KMS-11 (cell line): Measurements from ENCODE around the gene PTPRU.

Experiments used
- H2AFZ ChIP-seq: fragments of 200-600 bp; sonication (generic); 2 replicates; pipeline ENCODE4 v1.6.1; 2016; ENCODE audit warnings: antibody characterized with exemption, mixed run types, low read depth
- H3K27ac ChIP-seq: fragments of 200-600 bp; sonication (generic); 2 replicates; pipeline ENCODE4 v1.6.1; 2016; ENCODE audit warnings: mild to moderate bottlenecking, mixed run types
- H3K27me3 ChIP-seq: fragments of 200-600 bp; sonication (generic); 2 replicates; pipeline ENCODE4 v1.6.1; 2017; ENCODE audit warnings: mild to moderate bottlenecking, low read depth, mixed run types, moderate library complexity; ENCODE audit not compliant: insufficient read depth
- H3K36me3 ChIP-seq: fragments of 200-600 bp; sonication (generic); 2 replicates; pipeline ENCODE4 v1.6.1; 2017; ENCODE audit warnings: mild to moderate bottlenecking, mixed run types; ENCODE audit not compliant: insufficient read depth
- H3K4me1 ChIP-seq: fragments of 200-600 bp; sonication (generic); 2 replicates; pipeline ENCODE4 v1.6.1; 2016; ENCODE audit warnings: mild to moderate bottlenecking, low read depth, mixed run types; ENCODE audit not compliant: poor library complexity, severe bottlenecking
- H3K4me2 ChIP-seq: fragments of 200-600 bp; sonication (generic); 2 replicates; pipeline ENCODE4 v1.7.0; 2016; ENCODE audit warnings: mild to moderate bottlenecking, mixed run types
- H3K4me3 ChIP-seq: fragments of 200-600 bp; sonication (generic); IDR thresholded peaks from 2 replicates; pipeline ENCODE4 v1.6.1; 2017; ENCODE audit warnings: low read depth, low read length, mixed read lengths; ENCODE audit not compliant: insufficient read depth
- H3K79me2 ChIP-seq: fragments of 200-600 bp; sonication (generic); 2 replicates; pipeline ENCODE4 v1.6.1; 2016; ENCODE audit warnings: low read depth, mixed run types; ENCODE audit not compliant: insufficient read depth
- H3K9ac ChIP-seq: fragments of 200-600 bp; sonication (generic); 2 replicates; pipeline ENCODE4 v1.6.1; 2016; ENCODE audit warnings: mild to moderate bottlenecking, mixed run types
- H4K20me1 ChIP-seq: fragments of 200-600 bp; sonication (generic); 2 replicates; pipeline ENCODE4 v1.6.1; 2016; ENCODE audit warnings: mild to moderate bottlenecking, mixed run types; ENCODE audit not compliant: insufficient read depth
- CTCF ChIP-seq: fragments of 200-600 bp; sonication (generic); conservative IDR thresholded peaks from 2 replicates; pipeline ENCODE4 v1.6.1; 2017; ENCODE audit warnings: low read depth, mild to moderate bottlenecking, antibody characterized with exemption, low read length, moderate library complexity, mixed read lengths

Gene PTPRU

GRCh38 chr1:29346576-29346975, 110.3 kb downstream of the PTPRU start:
- Histone ChIP-seq H2AFZ (no peak overlapping the region), H3K4me2 (no peak overlapping the region), H3K4me1 (no peaks in the 10 kb centered on the region), H3K27ac (no peak overlapping the region), H3K4me3 (no peak overlapping the region), H3K79me2 (no peaks in the 10 kb centered on the region), H3K9ac (no peak overlapping the region), H3K36me3 (no peaks in the 10 kb centered on the region), H4K20me1 (no peaks in the 10 kb centered on the region), H3K27me3 (peaks cover 35% of the 10 kb centered on the region)
- TF ChIP-seq CTCF, result no peak

- H3K4me2 ChIP-seq, result no peak overlapping the region
- no peak overlapping the region for H3K9ac ChIP-seq
- peaks cover 45% of the 10 kb centered on the region for H3K27me3 ChIP-seq
- H3K27ac ChIP-seq, result no peak overlapping the region
- H4K20me1 ChIP-seq, result no peaks in the 10 kb centered on the region
- TF ChIP-seq CTCF, result no peak
- no peaks in the 10 kb centered on the region for H3K4me1 ChIP-seq
- no peaks in the 10 kb centered on the region for H3K79me2 ChIP-seq
- H3K4me3 ChIP-seq, result no peak overlapping the region
- H2AFZ ChIP-seq, result no peak overlapping the region
- no peaks in the 10 kb centered on the region for H3K36me3 ChIP-seq
Measured at GRCh38 chr1:29349871-29350491, 113.7 kb downstream of the PTPRU start.

- no peaks in the 10 kb centered on the region for H4K20me1 ChIP-seq
Measured at GRCh38 chr1:29352719-29353420, 116.5 kb downstream of the PTPRU start.

GRCh38 chr1:29354511-29355098, 118.3 kb downstream of the PTPRU start:
- no peak overlapping the region for H2AFZ ChIP-seq
- no peaks in the 10 kb centered on the region for H3K36me3 ChIP-seq
- no peaks in the 10 kb centered on the region for H3K79me2 ChIP-seq

More at GRCh38 chr1:29352719-29353420, 116.5 kb downstream of the PTPRU start:
- Histone ChIP-seq H3K4me2 (no peak overlapping the region), H3K4me3 (no peak overlapping the region), H2AFZ (no peak overlapping the region), H3K27ac (no peak overlapping the region), H3K4me1 (no peaks in the 10 kb centered on the region), H3K36me3 (no peaks in the 10 kb centered on the region), H3K27me3 (peaks cover 52% of the 10 kb centered on the region), H3K79me2 (no peaks in the 10 kb centered on the region), H3K9ac (no peak overlapping the region)
- no peak for TF ChIP-seq CTCF

More at GRCh38 chr1:29354511-29355098, 118.3 kb downstream of the PTPRU start:
- no peak for TF ChIP-seq CTCF
- H4K20me1 ChIP-seq, result no peaks in the 10 kb centered on the region
- H3K27ac ChIP-seq, result no peak overlapping the region
- peaks cover 60% of the 10 kb centered on the region for H3K27me3 ChIP-seq
- no peak overlapping the region for H3K4me2 ChIP-seq
- H3K4me3 ChIP-seq, result no peak overlapping the region
- H3K9ac ChIP-seq, result no peak overlapping the region
- no peaks in the 10 kb centered on the region for H3K4me1 ChIP-seq
